GM18868 (cell line): ENCODE data around the gene ZNF184.
"Not testable (repeated sequence)": the region's sequence is repeated elsewhere in the genome, so short reads cannot be mapped to it uniquely, and the experiment has no call there.

Experiments used
- ATAC-seq: cut with Tn5 transposase; IDR thresholded peaks from one replicate; pipeline ENCODE4 v1.9.1; 2021; ENCODE audit warnings: mild to moderate bottlenecking, moderate library complexity; ENCODE audit not compliant: unreplicated experiment

ZNF184 gene

GRCh38 chr6:27426045-27426620 lies 46.8 kb downstream of the ZNF184 start:
- no peak for ATAC-seq

DNA sequence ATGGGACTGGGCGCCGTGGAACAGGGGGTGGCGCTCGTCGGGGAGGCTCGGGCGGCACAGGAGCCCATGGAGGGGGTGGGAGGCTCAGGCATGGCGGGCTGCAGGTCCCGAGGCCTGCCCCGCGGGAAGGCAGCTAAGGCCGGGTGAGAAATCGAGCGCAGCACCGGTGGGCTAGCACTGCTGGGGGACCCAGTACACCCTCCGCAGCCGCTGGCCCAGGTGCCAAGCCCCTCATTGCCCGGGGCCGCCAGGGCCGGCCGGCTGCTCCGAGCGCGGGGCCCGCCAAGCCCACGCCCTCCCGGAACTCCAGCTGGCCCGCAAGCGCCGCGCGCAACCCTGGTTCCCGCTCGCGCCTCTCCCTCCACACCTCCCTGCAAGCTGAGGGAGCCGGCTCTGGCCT lies 48.1 kb downstream of the ZNF184 start:
- ATAC-seq, result not testable (repeated sequence)

GRCh38 chr6:27422651-27423332 lies 50.1 kb downstream of the ZNF184 start:
- ATAC-seq, result no peak

- no peak for ATAC-seq
These were observed 53.5 kb downstream of the ZNF184 start for GRCh38 chr6:27419363-27419762.

DNA sequence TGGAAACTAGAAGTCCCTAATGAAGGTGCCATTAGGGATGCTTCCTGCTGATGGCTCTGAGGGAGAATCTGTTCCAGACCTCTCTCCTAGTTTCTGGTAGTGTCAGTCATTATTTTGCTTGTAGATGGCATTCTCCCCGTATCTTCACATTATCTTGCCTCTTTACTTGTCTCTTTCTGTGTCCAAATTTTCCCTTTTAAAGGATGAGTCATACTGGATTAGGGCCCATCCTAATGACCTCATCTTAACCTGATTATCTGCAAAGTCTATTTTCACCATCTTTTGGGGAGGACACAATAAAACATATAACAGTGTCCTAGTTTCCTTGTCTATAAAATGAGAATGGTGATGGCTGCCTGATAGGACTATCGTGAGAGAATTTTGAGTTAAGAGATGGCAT lies 57.0 kb downstream of the ZNF184 start:
- no peak for ATAC-seq

DNA sequence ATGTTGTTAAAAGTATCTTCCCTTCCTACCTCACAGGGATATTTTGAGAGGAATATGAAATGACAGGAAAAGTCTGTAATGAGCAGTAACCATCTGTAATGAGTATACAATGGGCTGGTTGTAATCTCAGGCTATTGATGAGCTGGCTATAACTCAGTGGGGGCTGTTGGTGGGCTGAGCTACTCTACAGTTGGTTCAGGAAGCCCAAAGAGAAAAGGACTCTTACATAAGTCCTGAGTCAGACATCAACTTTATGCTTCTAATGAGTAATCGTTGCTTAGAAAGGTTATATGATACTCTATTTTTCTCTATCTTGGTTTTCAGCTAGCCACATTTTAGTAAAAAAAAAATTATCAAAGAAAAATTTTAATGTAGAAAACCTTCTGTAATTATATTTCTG lies 57.9 kb downstream of the ZNF184 start:
- ATAC-seq, result no peak

GRCh38 chr6:27414300-27414699 lies 58.6 kb downstream of the ZNF184 start:
- no peak for ATAC-seq

- no peak for ATAC-seq
These were observed 65.6 kb downstream of the ZNF184 start for GRCh38 chr6:27407153-27407814.

DNA sequence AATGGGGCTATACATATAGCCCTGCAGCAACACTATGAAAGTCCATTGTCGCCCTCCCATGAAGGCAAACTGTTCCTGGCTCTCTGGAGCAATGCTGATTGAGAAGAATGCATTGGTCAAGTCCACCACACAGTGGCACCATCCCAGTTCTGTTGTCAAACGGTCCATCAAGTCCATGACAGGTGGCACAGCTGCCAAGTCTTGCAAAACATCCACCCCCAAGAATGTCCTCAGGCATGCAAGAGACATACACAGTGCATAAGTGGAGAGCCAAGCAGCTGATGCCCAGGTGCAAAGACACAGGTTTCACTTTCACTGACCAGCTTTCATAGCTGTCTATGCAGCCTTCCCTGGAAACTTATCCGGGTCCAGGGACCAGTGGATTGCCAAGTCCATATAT lies 66.8 kb downstream of the ZNF184 start:
- no peak for ATAC-seq

DNA sequence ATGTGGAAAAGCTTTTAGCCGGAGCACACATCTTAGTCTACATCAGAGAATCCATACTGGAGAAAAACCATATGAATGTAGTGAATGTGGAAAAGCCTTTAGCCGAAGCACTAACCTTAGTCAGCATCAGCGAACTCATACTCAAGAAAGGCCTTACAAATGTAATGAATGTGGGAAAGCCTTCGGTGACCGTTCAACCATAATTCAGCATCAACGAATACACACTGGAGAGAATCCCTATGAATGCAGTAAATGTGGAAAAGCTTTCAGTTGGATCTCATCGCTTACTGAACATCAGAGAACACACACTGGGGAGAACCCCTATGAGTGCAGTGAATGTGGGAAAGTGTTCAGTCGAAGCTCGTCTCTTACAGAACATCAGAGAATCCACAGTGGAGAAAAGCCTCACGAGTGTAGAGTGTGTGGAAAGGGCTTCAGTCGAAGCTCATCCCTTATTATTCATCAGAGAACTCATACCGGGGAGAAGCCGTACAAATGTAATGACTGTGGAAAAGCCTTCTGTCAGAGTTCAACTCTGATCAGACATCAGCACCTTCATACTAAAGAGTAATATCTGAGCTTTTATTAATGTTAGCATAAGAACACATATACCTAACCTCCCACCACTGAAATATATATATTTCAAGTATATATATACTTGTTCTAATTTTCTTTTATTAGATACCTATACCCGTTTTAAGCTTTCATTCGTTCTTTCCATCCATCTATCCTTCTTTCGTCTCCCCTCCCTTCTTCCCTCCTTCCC lies 71.8 kb downstream of the ZNF184 start:
- no peak for ATAC-seq
